ENCODE results near the gene CTDSPL.
"Not testable (repeated sequence)": the region's sequence is repeated elsewhere in the genome, so short reads cannot be mapped to it uniquely, and the experiment has no call there.

The CTDSPL gene, protein sequence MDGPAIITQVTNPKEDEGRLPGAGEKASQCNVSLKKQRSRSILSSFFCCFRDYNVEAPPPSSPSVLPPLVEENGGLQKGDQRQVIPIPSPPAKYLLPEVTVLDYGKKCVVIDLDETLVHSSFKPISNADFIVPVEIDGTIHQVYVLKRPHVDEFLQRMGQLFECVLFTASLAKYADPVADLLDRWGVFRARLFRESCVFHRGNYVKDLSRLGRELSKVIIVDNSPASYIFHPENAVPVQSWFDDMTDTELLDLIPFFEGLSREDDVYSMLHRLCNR

GRCh38 chr3:37861620-37862041 lies at the start of gene CTDSPL:
Gene CTDSPL, plus strand, starts transcription at chr3:37861880. Its CDS starts 320 bp downstream, at chr3:37862200.
- DNase-seq, result no peak

- no peak for DNase-seq
Observed at GRCh38 chr3:37812499-37812896, 49.2 kb upstream of the CTDSPL start.

- DNase-seq, result no peak
Observed at GRCh38 chr3:37813403-37813802, 48.3 kb upstream of the CTDSPL start.

DNA sequence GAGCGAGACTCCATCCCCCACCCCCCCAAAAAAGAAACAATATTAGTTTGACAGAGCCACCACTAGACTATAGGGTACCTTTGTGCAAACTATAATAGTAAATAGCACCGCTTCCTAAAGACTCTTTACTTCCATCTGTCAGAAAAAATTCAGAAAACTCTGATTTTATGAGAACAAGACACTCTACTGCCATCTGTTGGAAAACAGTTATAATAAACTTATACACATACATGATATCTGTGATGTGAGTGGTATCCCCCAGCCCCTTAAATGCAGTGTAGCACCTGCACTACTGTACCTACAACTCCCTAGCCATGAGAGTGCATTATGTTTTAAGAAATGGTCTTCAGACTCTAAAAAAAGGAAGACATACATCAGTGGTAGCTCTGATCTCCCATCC lies 47.1 kb upstream of the CTDSPL start:
- no peak for DNase-seq

GRCh38 chr3:37815156-37815555 lies 46.5 kb upstream of the CTDSPL start:
- DNase-seq, result not testable (repeated sequence)

DNA sequence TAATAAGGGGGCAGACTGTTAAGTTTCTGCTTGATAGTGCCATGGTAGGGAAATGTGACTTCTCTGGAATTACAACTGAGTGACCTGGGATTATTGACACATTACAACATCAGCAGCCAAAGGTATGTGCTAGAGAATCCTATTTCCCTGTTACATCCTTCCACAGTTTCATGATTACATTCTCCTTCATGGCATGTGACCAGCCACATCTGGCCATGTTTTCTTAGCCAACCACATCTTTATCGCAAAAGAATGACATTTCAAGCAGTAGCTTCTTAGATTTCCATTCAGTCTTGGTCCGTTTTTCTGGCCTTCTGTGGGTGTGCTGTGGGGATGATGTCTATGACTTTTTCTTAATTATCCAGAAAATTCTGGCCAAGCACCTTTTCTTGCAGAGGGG lies 45.4 kb upstream of the CTDSPL start:
- DNase-seq, result no peak

GRCh38 chr3:37819591-37819990 lies 42.1 kb upstream of the CTDSPL start:
- DNase-seq, result no peak

DNA sequence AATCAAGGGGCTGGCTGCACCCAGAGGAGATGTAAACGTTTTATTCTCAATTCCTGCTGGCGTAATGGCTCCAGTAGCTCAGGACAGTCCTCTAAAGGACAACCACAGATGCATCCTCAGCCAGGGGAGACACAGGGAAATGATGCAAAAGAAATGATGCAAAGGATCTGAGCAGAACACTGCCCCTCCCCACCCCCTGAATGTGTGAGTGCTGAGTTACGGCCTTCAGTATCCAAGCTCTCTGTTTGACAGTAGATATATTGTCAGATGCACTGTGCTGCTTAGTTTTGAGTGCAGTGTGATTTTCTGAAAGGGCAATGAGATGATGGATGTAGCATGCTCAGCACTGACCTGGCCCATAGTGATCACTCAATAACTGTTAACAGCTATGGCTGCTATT lies 41.4 kb upstream of the CTDSPL start:
- DNase-seq, result no peak

GRCh38 chr3:37823189-37823588 lies 38.5 kb upstream of the CTDSPL start:
- no peak for DNase-seq

- DNase-seq, result no peak
Observed at GRCh38 chr3:37824090-37824953, 37.4 kb upstream of the CTDSPL start.

DNA sequence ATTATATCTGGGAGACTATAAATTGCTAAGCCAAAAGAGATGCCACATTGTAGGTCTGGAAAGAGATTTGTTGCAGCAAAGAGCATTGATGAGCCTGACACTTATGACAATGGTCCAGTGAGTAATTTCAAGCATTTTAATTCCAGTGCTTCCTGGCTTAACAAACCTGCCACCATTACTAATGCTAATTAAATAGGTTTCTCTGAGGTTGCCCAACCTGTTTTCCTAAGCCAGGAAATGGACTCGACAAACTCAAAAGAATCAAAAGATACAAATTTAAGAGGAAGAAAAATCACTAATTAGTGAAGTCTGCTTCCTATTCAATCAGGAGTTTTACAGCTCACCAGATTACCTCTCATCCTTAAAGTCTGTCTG lies 36.7 kb upstream of the CTDSPL start:
- DNase-seq, result no peak

DNA sequence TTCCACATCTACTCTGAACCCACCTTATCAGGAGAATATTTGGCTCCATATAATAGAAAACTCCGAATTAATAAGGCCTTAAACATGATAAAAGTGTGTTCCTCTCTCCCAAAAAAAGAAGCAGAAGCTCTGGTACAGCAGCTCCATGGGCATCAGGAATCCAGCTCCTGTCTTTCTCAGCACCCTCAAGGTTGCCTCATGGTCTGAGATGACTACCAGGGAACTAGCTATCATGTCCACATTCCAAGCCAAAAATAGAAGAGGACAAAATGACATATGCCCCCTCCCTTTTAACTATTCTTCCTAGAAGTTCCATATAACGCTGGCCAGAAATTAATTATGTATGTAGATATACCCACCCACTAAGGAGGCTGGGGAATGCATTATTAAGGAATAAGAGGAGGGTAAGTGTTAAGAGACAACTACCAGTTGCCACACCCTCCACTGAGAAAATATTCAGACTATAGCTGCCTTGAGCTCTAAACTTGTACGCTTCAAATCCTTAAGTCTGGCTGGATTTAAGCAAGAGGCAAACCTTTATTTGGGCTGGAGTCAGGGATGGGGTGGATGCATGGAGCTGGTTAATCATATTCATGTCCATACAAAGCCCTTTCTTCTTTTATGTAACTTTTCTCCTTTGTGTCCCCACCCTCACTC lies 35.8 kb upstream of the CTDSPL start:
- no peak for DNase-seq

- DNase-seq, result no peak
Observed at GRCh38 chr3:37826502-37826901, 35.2 kb upstream of the CTDSPL start.

GRCh38 chr3:37826933-37827332 lies 34.7 kb upstream of the CTDSPL start:
- DNase-seq, result no peak

GRCh38 chr3:37832480-37832879 lies 29.2 kb upstream of the CTDSPL start:
- no peak for DNase-seq

GRCh38 chr3:37833302-37834186 lies 28.1 kb upstream of the CTDSPL start:
- no peak for DNase-seq

DNA sequence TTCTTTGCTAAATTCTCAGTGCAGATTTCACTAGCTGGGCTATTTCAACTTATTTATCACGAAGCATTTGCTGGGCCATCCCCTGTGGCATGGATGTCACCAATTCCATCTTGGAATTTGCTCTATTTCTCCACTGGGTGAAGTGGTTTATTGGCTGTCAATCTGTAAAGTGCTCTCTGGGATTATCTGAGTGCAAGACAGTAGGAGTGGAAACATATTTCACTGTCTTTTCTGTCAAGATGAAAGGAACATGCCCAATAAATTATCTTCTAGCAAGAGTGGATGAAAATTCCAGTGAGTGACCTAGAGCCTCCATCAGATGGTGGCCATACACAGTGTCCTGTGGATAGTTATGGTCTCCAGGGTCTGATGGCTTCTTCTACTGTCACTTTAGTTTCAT lies 25.1 kb upstream of the CTDSPL start:
- no peak for DNase-seq

DNA sequence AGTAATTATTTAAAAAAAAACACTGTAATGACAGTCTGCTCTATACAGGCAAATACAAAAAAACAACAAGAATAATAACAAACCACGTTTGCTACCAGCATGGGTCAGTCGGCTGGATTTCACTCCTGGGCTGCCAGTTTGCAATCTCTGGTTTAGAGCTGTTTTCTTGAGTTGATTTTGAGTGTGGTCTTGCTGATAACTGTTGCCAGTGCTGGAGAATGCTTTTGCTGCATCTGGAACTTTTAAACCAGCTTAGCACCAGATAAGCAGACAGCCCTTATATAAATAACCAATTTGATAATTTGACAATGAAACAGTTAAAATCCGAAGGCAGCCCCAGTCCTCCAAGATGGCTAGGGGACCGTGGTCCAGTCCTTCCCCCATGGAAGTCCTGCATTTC lies 14.0 kb upstream of the CTDSPL start:
- DNase-seq, result no peak

DNA sequence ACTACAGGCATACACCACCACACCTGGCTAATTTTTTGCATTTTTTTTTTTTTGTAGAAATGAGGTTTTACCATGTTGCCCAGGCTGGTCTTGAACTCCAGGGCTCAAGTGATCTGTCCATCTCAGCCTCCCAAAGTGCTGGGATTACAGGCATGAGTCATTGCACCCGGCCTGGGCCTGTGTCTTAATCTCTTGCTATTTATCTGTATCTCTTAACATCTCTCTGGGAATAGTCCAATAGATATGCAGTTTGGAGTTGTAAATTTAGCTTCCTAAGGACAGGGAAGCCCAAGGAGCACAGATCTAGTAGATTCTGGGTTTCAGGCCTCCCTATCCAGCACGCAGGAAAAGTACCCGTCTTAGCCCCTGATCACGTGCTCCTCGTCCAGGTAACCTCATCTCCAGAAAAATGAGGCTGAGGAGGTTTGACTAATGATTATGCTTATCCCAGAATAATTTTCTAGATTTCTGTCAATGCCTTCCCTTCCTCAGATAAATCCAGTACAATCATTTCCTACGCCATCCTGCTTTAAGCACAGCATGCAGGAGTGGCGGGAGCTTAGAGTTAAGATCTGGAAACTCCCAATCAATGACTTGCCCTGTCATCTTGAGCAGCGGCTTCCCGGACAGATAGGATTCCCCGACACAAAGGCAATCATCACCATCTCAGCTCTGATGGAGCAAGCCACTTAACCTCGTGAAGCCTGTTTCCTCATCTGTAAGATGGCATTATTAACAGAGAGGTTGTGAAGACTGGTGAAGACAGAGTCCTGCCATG lies 12.3 kb upstream of the CTDSPL start:
- DNase-seq, result no peak

- DNase-seq, result no peak
Observed at GRCh38 chr3:37852097-37852496, 9.6 kb upstream of the CTDSPL start.

DNA sequence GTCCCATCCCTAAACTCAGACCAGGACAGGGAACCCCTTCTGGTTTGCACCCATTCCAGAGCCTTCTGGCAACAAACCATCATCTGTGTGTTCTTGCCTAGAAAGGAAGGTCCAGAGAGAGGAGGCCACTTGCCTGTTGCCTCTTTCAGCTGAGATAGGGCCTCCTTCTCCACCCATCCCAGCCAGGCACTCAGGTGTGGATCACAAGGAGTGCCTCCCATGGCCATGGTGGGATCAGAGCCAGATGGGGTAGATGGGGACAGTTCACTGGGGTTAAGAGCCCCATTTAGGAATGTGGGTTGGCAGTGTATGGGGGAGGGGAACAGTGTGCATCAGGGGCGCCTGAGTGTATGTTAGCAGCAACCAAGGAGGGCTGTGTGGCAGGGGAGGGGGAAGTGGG lies 8.9 kb upstream of the CTDSPL start:
- DNase-seq, result no peak
